PC-9 (cell line): ENCODE measurements around the gene BCR.

Experiments used
- EZH2 ChIP-seq: fragments of 200-600 bp; sonication (generic); IDR thresholded peaks from 2 replicates; pipeline ENCODE4 v1.8.0; 2017; ENCODE audit warnings: antibody characterized with exemption, low read depth
- TF ChIP-seq, protein P1 (sequence below): fragments of 200-600 bp; sonication (generic); conservative IDR thresholded peaks from 2 replicates; pipeline ENCODE4 v1.6.1; 2017; ENCODE audit warnings: mixed run types, antibody characterized with exemption, mild to moderate bottlenecking, moderate library complexity

DNA sequence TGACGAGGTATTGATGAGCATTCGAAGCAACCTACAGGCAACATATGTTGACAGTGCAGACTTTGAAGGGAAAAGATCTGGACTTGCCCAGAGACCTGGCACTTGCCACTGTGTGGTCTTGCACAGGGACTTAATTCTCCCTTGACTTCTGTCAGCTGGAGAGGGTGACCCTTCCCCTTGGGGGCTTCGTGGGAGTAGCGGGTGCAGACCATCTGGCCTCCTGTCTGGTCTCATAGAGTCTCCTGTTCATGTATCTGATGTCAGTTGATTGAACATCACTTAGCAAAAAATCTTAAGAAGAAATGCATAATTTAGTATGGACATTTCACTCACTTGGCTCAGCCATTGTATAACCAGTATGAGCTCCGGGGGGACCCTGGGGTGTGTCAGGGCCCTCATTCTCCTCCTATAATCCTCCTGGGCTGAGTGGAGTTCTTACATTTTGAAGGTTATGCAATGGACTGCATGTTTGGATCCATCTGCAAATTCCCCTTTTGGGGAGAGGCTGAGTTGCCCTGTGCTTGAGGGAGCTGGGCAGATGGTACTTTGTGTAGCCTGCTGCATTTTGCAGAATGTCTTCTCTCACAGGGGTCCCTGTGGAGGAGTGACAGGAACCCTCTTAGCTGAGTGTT is 13.0 kb downstream of the BCR start:
- TF ChIP-seq, protein P1, sequence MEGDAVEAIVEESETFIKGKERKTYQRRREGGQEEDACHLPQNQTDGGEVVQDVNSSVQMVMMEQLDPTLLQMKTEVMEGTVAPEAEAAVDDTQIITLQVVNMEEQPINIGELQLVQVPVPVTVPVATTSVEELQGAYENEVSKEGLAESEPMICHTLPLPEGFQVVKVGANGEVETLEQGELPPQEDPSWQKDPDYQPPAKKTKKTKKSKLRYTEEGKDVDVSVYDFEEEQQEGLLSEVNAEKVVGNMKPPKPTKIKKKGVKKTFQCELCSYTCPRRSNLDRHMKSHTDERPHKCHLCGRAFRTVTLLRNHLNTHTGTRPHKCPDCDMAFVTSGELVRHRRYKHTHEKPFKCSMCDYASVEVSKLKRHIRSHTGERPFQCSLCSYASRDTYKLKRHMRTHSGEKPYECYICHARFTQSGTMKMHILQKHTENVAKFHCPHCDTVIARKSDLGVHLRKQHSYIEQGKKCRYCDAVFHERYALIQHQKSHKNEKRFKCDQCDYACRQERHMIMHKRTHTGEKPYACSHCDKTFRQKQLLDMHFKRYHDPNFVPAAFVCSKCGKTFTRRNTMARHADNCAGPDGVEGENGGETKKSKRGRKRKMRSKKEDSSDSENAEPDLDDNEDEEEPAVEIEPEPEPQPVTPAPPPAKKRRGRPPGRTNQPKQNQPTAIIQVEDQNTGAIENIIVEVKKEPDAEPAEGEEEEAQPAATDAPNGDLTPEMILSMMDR = no peak
- no peak for TF ChIP-seq EZH2
